Transverse colon (tissue), 4 donors: ENCODE results near the gene PELO. TPM values are rescaled to one million over a fixed set of nuclear protein-coding genes. Genes with fewer than 3 reads are reported as not detected.

Experiments used
- DNase-seq: peaks from one replicate; pipeline ENCODE4 v3.0.0-alpha.2; 2019
- H3K27ac ChIP-seq, 4 donors: fragments of 200-600 bp; sonication (generic); 2 replicates each; pipeline ENCODE4 v1.5.1; 2016 to 2018; ENCODE audit warnings: inconsistent platforms in 4 of 4
- H3K27me3 ChIP-seq: fragments of 200-600 bp; sonication (generic); 2 replicates; pipeline ENCODE4 v1.5.1; 2017; ENCODE audit warnings: inconsistent platforms
- H3K36me3 ChIP-seq, 4 donors: fragments of 200-600 bp; sonication (generic); 2 replicates each; pipeline ENCODE4 v1.5.1; 2017 to 2019; ENCODE audit warnings: inconsistent platforms in 4 of 4
- H3K4me1 ChIP-seq, 4 donors: fragments of 200-600 bp; sonication (generic); 2 replicates each; pipeline ENCODE4 v1.5.1; 2017 to 2020; ENCODE audit warnings: inconsistent platforms in 4 of 4
- H3K4me3 ChIP-seq, 4 donors: fragments of 200-600 bp; sonication (generic); 1 replicate in 1 of 4; 2 replicates in 3 of 4; pipeline versions ENCODE4 v1.5.1 to v1.6.1; 2017 to 2019; ENCODE audit warnings: inconsistent platforms in 4 of 4
- H3K9me3 ChIP-seq, 2 donors: fragments of 200-600 bp; sonication (generic); 2 replicates each; pipeline ENCODE4 v1.5.1; 2017 to 2019; ENCODE audit warnings: inconsistent platforms in 2 of 2
- EP300 ChIP-seq: sonication (generic); formaldehyde crosslinking; IDR thresholded peaks from one replicate; pipeline ENCODE4 v1.6.1; 2017; ENCODE audit warnings: antibody characterized with exemption, low read depth
- POLR2A ChIP-seq: fragments of 450-650 bp; IDR thresholded peaks from one replicate; pipeline ENCODE4 v1.6.1; 2016; ENCODE audit warnings: antibody characterized with exemption, mild to moderate bottlenecking, moderate library complexity
- POLR2AphosphoS5 ChIP-seq, 3 donors: sonication (generic); formaldehyde crosslinking; IDR thresholded peaks; one replicate each; pipeline ENCODE4 v1.6.1; 2016; ENCODE audit warnings: antibody characterized with exemption in 3 of 3
- WGBS, 2 donors: methylation state at CpG; one replicate each; pipeline ENCODE4 v1.1.5; 2018; ENCODE audit warnings: low coverage in 1 of 2; 5-methylcytosine and 5-hydroxymethylcytosine counted together
- in situ Hi-C, 4 donors: fragments of 200-750 bp; cut with MboI; loops; one replicate each; pipeline versions ENCODE4 v1.15.0 to v1.15.1; 2017; ENCODE audit warnings: low sequenced_read_pairs in 3 of 4, low pct_ligation_motif_present in 1 of 4, low pct_unique_long_range_greater_than_20kb in 1 of 4
- intact Hi-C: fragments of 100-400 bp; cut with DNase I; formaldehyde crosslinking; loops from one replicate; pipeline ENCODE4 v1.15.1; 2023; ENCODE audit warnings: low total_unique reads
- total RNA-seq, 4 donors: library from RNA; depleted of rRNA; stranded (reverse); fragments of >200 nt; gene quantifications; one replicate each; pipeline ENCODE4 v1.1.0, GENCODE V29; 2016
- TF ChIP-seq, protein P1 (sequence below), 5 experiments: fragments of 200-600 bp in 3 of 5; fragments of 450-650 bp in 2 of 5; sonication (generic) in 3 of 5; IDR thresholded peaks; 1 replicate in 2 of 5; 2 replicates in 3 of 5; pipeline ENCODE4 v1.5.1; 2016 to 2017; ENCODE audit warnings: antibody characterized with exemption in 5 of 5, inconsistent platforms in 3 of 5, mild to moderate bottlenecking in 2 of 5, moderate library complexity in 1 of 5

Gene PELO
- total RNA-seq, 4 donors from 2014 or later = 10.1 to 62.3 (median 16.8) TPM

DNA sequence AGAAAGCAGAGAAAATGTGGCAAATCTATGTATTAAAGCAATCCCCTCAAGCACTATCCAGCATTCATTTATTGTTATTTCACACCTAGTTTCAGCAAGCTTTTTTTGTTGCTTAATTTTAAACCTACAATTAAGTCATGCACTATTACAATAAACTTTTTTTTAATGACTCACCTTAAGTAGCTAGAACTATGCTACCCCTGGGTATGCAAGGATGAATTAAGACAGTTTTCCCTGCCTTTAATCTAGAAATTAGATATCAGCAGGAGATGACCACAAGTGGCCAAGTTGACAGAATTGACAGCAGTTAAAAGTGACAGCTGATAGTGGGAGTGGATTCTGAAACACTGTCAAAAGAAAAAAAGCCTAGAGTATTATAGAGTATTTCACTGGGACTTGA is 20.0 kb downstream of the PELO start:
- Histone ChIP-seq H3K27me3 (no peaks in the 10 kb centered on the region), H3K27ac (peak overlapping the region; percentile 51 to 98 (median 80)), H3K4me3 (no peak overlapping the region), H3K9me3 (no peaks in the 10 kb centered on the region), H3K4me1 (peaks cover 5 to 78% (median 40%) of the 10 kb centered on the region in 4 donors), H3K36me3 (no peaks in the 10 kb centered on the region)
- intact Hi-C loops = no loop called here
- no peak for TF ChIP-seq POLR2A
- TF ChIP-seq POLR2AphosphoS5 (IDR thresholded peaks at IDR 0.05) = no peak
- no peak for TF ChIP-seq EP300
- TF ChIP-seq, protein P1, sequence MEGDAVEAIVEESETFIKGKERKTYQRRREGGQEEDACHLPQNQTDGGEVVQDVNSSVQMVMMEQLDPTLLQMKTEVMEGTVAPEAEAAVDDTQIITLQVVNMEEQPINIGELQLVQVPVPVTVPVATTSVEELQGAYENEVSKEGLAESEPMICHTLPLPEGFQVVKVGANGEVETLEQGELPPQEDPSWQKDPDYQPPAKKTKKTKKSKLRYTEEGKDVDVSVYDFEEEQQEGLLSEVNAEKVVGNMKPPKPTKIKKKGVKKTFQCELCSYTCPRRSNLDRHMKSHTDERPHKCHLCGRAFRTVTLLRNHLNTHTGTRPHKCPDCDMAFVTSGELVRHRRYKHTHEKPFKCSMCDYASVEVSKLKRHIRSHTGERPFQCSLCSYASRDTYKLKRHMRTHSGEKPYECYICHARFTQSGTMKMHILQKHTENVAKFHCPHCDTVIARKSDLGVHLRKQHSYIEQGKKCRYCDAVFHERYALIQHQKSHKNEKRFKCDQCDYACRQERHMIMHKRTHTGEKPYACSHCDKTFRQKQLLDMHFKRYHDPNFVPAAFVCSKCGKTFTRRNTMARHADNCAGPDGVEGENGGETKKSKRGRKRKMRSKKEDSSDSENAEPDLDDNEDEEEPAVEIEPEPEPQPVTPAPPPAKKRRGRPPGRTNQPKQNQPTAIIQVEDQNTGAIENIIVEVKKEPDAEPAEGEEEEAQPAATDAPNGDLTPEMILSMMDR (IDR thresholded peaks at IDR 0.05) = no peak
- in situ Hi-C loops = no loop called here
- no peak for DNase-seq

DNA sequence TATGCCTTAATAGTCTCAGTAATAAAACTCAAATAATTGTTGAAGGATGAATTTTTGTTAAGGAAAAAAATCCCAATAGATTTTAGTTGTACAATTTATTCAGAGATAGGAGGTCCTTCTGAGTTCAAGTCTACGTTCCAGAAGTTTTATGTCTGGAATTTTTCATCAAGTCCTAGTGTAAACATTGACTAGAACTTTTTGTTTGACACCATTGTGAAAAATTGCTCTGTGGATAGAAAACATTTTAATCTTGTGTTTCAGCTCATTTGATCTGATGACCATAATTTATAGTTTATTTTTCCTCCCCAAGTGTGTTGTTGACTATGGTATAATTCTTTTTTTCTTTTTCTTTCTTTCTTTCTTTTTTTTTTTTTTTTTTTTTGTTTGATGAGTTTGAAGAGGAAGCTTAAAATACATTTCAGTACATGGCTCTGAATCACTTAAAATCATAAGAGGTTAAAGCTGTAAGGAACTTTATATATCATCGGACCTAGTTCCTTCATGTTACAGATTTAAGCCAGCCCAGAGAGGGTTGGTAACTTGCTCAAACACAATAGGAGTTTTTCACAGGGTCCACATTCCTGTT is 20.7 kb downstream of the PELO start:
- H3K9me3 ChIP-seq = no peaks in the 10 kb centered on the region
- peaks cover 5 to 78% (median 34%) of the 10 kb centered on the region in 4 donors for H3K4me1 ChIP-seq
- 56 to 67% methylated on average over 1 to 2 of the region's 2 CpGs for WGBS, 2 donors
- DNase-seq = no peak
- H3K27ac ChIP-seq = peak overlapping the region; percentile 51 to 98 (median 82)
- TF ChIP-seq EP300 = no peak
- peak; percentile 37 to 68 (median 65) for TF ChIP-seq POLR2AphosphoS5 (IDR thresholded peaks at IDR 0.05)
- intact Hi-C loops (no loop called here), in situ Hi-C loops (no loop called here)
- no peaks in the 10 kb centered on the region for H3K27me3 ChIP-seq
- no peaks in the 10 kb centered on the region for H3K36me3 ChIP-seq
- no peak overlapping the region for H3K4me3 ChIP-seq

DNA sequence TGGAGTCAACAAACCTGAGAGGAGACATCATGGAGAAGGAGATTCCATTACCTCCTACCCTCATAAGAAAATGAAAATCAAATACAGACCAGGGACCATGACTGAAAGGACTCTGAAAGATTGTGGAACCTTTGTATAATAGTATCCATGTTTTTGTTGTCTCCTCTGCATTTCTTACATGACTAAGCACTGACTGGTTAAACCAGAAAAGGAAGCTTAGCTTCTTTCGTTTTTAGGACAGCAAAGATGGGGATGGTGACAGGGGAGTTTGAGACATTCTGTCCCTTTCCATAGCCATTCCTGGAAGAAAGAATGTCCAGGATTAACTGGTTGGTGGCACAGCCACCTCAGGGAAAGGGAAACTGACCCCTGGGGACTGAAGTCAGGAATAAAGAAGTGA is 22.2 kb downstream of the PELO start:
- TF ChIP-seq POLR2A = no peak
- H3K4me1 ChIP-seq = peaks cover 5 to 77% (median 30%) of the 10 kb centered on the region in 4 donors
- DNase-seq = no peak
- H3K36me3 ChIP-seq = no peaks in the 10 kb centered on the region
- in situ Hi-C loops = no loop called here
- intact Hi-C loops = no loop called here
- no peaks in the 10 kb centered on the region for H3K9me3 ChIP-seq
- H3K4me3 ChIP-seq = no peak overlapping the region
- 30 to 50% methylated on average over 1 of the region's 1 CpG for WGBS, 2 donors
- H3K27me3 ChIP-seq = no peaks in the 10 kb centered on the region
- H3K27ac ChIP-seq = peak overlapping the region; percentile 51 to 98 (median 82)

DNA sequence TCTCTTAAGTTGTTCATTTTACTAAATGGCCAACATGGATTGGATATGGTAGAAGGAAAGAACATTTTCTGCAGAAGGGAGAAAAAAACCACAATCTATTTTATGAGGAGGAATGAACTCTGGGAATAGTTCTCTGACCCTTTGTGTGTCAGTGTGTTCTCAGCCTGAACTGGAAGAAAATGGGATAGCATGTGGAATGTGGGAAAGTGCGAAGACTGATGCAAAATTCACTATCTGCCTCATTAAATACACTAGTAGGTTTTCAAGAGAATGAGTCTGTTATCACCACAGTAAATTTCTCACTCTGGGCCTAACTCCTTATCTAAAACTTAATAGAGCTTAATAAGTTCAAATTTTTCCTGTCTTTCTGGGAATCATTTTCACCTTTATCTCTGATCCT is 22.7 kb downstream of the PELO start:
- Histone ChIP-seq H3K27ac (peak overlapping the region; percentile 51 to 98 (median 82)), H3K27me3 (no peaks in the 10 kb centered on the region), H3K36me3 (no peaks in the 10 kb centered on the region), H3K4me1 (peaks cover 5 to 77% (median 34%) of the 10 kb centered on the region in 4 donors), H3K4me3 (no peak overlapping the region), H3K9me3 (no peaks in the 10 kb centered on the region)
- no peak for TF ChIP-seq EP300
- TF ChIP-seq, protein P1 (IDR thresholded peaks at IDR 0.05) = no peak
- TF ChIP-seq POLR2A = no peak
- no peak for TF ChIP-seq POLR2AphosphoS5 (IDR thresholded peaks at IDR 0.05)
- in situ Hi-C loops (no loop called here), intact Hi-C loops (no loop called here)
- WGBS, 2 donors = 43 to 93% methylated on average over 1 of the region's 1 CpG
- no peak for DNase-seq

DNA sequence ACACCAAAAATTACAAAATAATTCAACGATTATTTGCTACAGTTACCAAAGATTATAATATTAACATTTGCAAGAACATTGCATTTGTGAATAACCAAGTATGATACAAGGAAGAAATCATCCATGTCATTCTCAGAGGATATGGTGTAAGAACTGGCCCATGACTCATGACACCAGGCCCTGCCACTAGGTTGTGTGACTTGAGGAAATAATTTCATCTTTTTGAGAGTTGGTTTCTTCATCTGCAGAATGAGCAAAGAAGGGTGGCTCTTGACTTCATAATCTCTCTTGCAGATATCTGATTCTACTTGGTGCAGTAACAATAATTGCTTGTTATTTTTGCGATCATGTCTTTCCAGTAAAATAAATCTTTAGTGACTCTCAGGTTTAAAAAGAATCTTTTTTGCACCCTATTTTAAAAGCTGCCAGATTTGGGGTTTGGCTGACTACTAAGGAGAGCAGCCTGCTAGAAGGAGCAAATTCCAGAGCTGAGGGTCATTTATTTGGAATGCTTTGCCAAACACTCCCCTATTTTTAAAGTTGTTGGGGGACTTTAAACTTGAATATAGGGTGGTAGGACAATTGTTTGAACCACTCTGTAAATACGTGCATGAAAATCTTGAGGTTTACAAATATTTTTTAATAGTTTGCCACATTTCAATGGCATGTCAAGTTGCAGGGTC is 23.5 kb downstream of the PELO start:
- in situ Hi-C loops = no loop called here
- TF ChIP-seq POLR2A (no peak), POLR2AphosphoS5 (IDR thresholded peaks at IDR 0.05) (peak in 1 of 3 donors; percentile 15)
- Histone ChIP-seq H3K27me3 (no peaks in the 10 kb centered on the region), H3K4me1 (peaks cover 5 to 74% (median 34%) of the 10 kb centered on the region in 4 donors), H3K4me3 (no peak overlapping the region), H3K27ac (peak overlapping the region; percentile 23 to 91 (median 62)), H3K36me3 (no peaks in the 10 kb centered on the region), H3K9me3 (no peaks in the 10 kb centered on the region)
- 62 to 72% methylated on average over 3 of the region's 3 CpGs for WGBS, 2 donors
- intact Hi-C loops = no loop called here
- DNase-seq = no peak
